Natural killer cell (primary cell): ENCODE results near the gene DDX1. TPM values are rescaled to one million over a fixed set of nuclear protein-coding genes. Genes with fewer than 3 reads are reported as not detected.
"Not testable (repeated sequence)": the region's sequence is repeated elsewhere in the genome, so short reads cannot be mapped to it uniquely, and the experiment has no call there.

Experiments
- ATAC-seq, 3 donors: fragments of 150-1000 bp in 2 of 3; fragments of 200-7000 bp in 1 of 3; cut with Tn5 transposase; 1 replicate in 1 of 3; 2 replicates in 2 of 3; pipeline ENCODE4 v1.10.0; 2021; ENCODE audit warnings: mild to moderate bottlenecking in 2 of 3, moderate library complexity in 2 of 3
- DNase-seq, 2 donors: peaks; one replicate each; pipeline versions ENCODE4 v3.0.0 to v3.0.0-alpha.2; 2013 to 2021; ENCODE audit warnings: mixed read lengths in 1 of 2
- H3K27ac ChIP-seq: one replicate; pipeline ENCODE4 v1.5.1; 2013; ENCODE audit warnings: mild to moderate bottlenecking, low read length
- H3K27me3 ChIP-seq: one replicate; pipeline ENCODE4 v1.6.1; 2013; ENCODE audit warnings: low read length; ENCODE audit not compliant: control insufficient read depth, insufficient read depth
- H3K36me3 ChIP-seq: one replicate; pipeline ENCODE4 v1.6.1; 2013; ENCODE audit warnings: low read length; ENCODE audit not compliant: control insufficient read depth, insufficient read depth
- H3K4me1 ChIP-seq: one replicate; pipeline ENCODE4 v1.6.1; 2013; ENCODE audit warnings: low read length; ENCODE audit not compliant: control insufficient read depth, insufficient read depth
- H3K4me3 ChIP-seq: one replicate; pipeline ENCODE4 v1.5.1; 2013; ENCODE audit warnings: low read length
- H3K9me3 ChIP-seq: one replicate; pipeline ENCODE4 v1.6.1; 2013; ENCODE audit warnings: low read length; ENCODE audit not compliant: control insufficient read depth, insufficient read depth
- H3K27ac Mint-ChIP-seq, 2 donors: one replicate each; pipeline ENCODE4 v1.8.0; 2022; ENCODE audit warnings: mild to moderate bottlenecking in 2 of 2, mixed read lengths in 2 of 2, moderate library complexity in 1 of 2
- H3K27me3 Mint-ChIP-seq, 2 donors: one replicate each; pipeline ENCODE4 v1.8.0; 2022; ENCODE audit warnings: low read depth in 2 of 2, mixed read lengths in 2 of 2
- H3K36me3 Mint-ChIP-seq: one replicate; pipeline ENCODE4 v1.8.0; 2022; ENCODE audit warnings: mixed read lengths
- H3K4me1 Mint-ChIP-seq, 2 donors: one replicate each; pipeline ENCODE4 v1.8.0; 2022; ENCODE audit warnings: mixed read lengths in 2 of 2
- H3K4me3 Mint-ChIP-seq: one replicate; pipeline ENCODE4 v1.8.0; 2022; ENCODE audit warnings: mild to moderate bottlenecking, moderate library complexity, mixed read lengths
- H3K9me3 Mint-ChIP-seq, 2 donors: one replicate each; pipeline ENCODE4 v1.8.0; 2022; ENCODE audit warnings: mixed read lengths in 2 of 2
- CTCF ChIP-seq: fragments of 200-600 bp; IDR thresholded peaks from one replicate; pipeline ENCODE4 v1.8.0; 2022; ENCODE audit warnings: antibody characterized with exemption
- WGBS: methylation state at CpG from one replicate; pipeline ENCODE4 v1.1.7; 2013; ENCODE audit warnings: missing lambda C conversion rate; ENCODE audit not compliant: insufficient coverage; 5-methylcytosine and 5-hydroxymethylcytosine counted together
- intact Hi-C: fragments of 100-400 bp; cut with micrococcal nuclease; formaldehyde crosslinking; loops from one replicate; pipeline ENCODE4 v1.14.2; 2022
- total RNA-seq, 4 donors: library from RNA; stranded (reverse); fragments of 120-200 nt in 1 of 4; gene quantifications; one replicate each; pipeline versions ENCODE4 v1.2.3 to v1.2.4, GENCODE V29; 2013 to 2022

The DDX1 gene
- total RNA-seq, 3 donors from 2014 or later (not counting 1 experiment from before 2014, with no cell fraction given), result 28.5 to 43.4 (median 37.2) TPM

- no peak for ATAC-seq
- Histone ChIP-seq H3K9me3 (no peaks in the 10 kb centered on the region), H3K4me3 (no peak overlapping the region), H3K27me3 (no peaks in the 10 kb centered on the region), H3K27ac (no peak overlapping the region), H3K36me3 (no peaks in the 10 kb centered on the region), H3K4me1 (no peaks in the 10 kb centered on the region)
- H3K9me3 Mint-ChIP-seq, result peaks cover 0 to 2% of the 10 kb centered on the region in 2 donors
- H3K27ac Mint-ChIP-seq, result no peak overlapping the region
- TF ChIP-seq CTCF, result no peak
- H3K4me3 Mint-ChIP-seq, result no peak overlapping the region
- 90% methylated on average over 5 of the region's 5 CpGs for WGBS
- no peaks in the 10 kb centered on the region for H3K4me1 Mint-ChIP-seq
- no peak for DNase-seq
- peaks cover 0 to 2% of the 10 kb centered on the region in 2 donors for H3K27me3 Mint-ChIP-seq
- no peaks in the 10 kb centered on the region for H3K36me3 Mint-ChIP-seq
- intact Hi-C loops, result no loop called here
Observed at GRCh38 chr2:15678346-15678745, 86.7 kb downstream of the DDX1 start.

GRCh38 chr2:15678909-15679308 lies 87.2 kb downstream of the DDX1 start:
- TF ChIP-seq CTCF, result no peak

GRCh38 chr2:15679386-15679924 lies 87.8 kb downstream of the DDX1 start:
- Mint-ChIP-seq H3K9me3 (peaks cover 0 to 2% of the 10 kb centered on the region in 2 donors), H3K27me3 (no peaks in the 10 kb centered on the region), H3K36me3 (no peaks in the 10 kb centered on the region), H3K27ac (no peak overlapping the region), H3K4me1 (no peaks in the 10 kb centered on the region), H3K4me3 (no peak overlapping the region)
- Histone ChIP-seq H3K36me3 (no peaks in the 10 kb centered on the region), H3K27ac (no peak overlapping the region), H3K4me3 (no peak overlapping the region), H3K27me3 (no peaks in the 10 kb centered on the region), H3K4me1 (no peaks in the 10 kb centered on the region), H3K9me3 (no peaks in the 10 kb centered on the region)
- ATAC-seq (no peak), DNase-seq (no peak)
- TF ChIP-seq CTCF, result no peak
- 72% methylated on average over 3 of the region's 3 CpGs for WGBS
- intact Hi-C loops, result no loop called here

More at GRCh38 chr2:15678909-15679308, 87.2 kb downstream of the DDX1 start:
- Mint-ChIP-seq H3K36me3 (no peaks in the 10 kb centered on the region), H3K4me3 (no peak overlapping the region), H3K9me3 (peaks cover 0 to 2% of the 10 kb centered on the region in 2 donors), H3K27ac (no peak overlapping the region), H3K4me1 (no peaks in the 10 kb centered on the region), H3K27me3 (peaks cover 0 to under 1% of the 10 kb centered on the region in 2 donors)
- Histone ChIP-seq H3K27ac (no peak overlapping the region), H3K27me3 (no peaks in the 10 kb centered on the region), H3K4me3 (no peak overlapping the region), H3K9me3 (no peaks in the 10 kb centered on the region), H3K36me3 (no peaks in the 10 kb centered on the region), H3K4me1 (no peaks in the 10 kb centered on the region)
- DNase-seq (no peak), ATAC-seq (no peak)
- intact Hi-C loops, result no loop called here
- 82% methylated on average over 2 of the region's 2 CpGs for WGBS

- intact Hi-C loops, H3K27me3 Mint-ChIP-seq, H3K27ac Mint-ChIP-seq, H3K36me3 Mint-ChIP-seq, H3K4me1 Mint-ChIP-seq, H3K36me3 ChIP-seq, H3K27me3 ChIP-seq, H3K4me3 Mint-ChIP-seq, H3K9me3 ChIP-seq, H3K4me3 ChIP-seq, H3K27ac ChIP-seq, ATAC-seq, DNase-seq, H3K4me1 ChIP-seq, H3K9me3 Mint-ChIP-seq: not testable (repeated sequence)
- 100% methylated on average over 8 of the region's 33 CpGs for WGBS
Observed at GRCh38 chr2:15680132-15680531, 88.5 kb downstream of the DDX1 start.

Other genes starting within 250 kb of the DDX1 start
- 10 to 100 TPM; 27.8 to 34.7 (median 29.2) TPM for gene NBAS, start 30.5 kb upstream of the DDX1 start, total RNA-seq